Measurements from ENCODE around the gene CGREF1. TPM values are rescaled to one million over a fixed set of nuclear protein-coding genes. Genes with fewer than 3 reads are reported as not detected.

CGREF1 gene
- 1 to 10 TPM in 2 of 4 donors, under 1 TPM in 2; 0.68 to 1.4 (median 0.97) TPM for total RNA-seq
- polyA plus RNA-seq, result 1 to 10 TPM in 1 of 3 donors, not detected in 2; 2.6 TPM

- Histone ChIP-seq H3K27me3 (peaks cover 16 to 33% (median 23%) of the 10 kb centered on the region in 3 donors), H3K9me3 (no peaks in the 10 kb centered on the region), H3K4me3 (peak within 1 kb of the TSS in 3 of 4 donors; percentile 34 to 44 (median 39)), H3K27ac (no peak within 1 kb of the TSS), H3K36me3 (no peaks in the 10 kb centered on the region), H3K4me1 (peaks cover 0 to 18% (median 11%) of the 10 kb centered on the region in 4 donors)
- DNase-seq, result no peak
- intact Hi-C loops (cut with DNase I), result no loop called here
- no peak for TF ChIP-seq POLR2A (IDR thresholded peaks at IDR 0.05)
- TF ChIP-seq, protein P1, sequence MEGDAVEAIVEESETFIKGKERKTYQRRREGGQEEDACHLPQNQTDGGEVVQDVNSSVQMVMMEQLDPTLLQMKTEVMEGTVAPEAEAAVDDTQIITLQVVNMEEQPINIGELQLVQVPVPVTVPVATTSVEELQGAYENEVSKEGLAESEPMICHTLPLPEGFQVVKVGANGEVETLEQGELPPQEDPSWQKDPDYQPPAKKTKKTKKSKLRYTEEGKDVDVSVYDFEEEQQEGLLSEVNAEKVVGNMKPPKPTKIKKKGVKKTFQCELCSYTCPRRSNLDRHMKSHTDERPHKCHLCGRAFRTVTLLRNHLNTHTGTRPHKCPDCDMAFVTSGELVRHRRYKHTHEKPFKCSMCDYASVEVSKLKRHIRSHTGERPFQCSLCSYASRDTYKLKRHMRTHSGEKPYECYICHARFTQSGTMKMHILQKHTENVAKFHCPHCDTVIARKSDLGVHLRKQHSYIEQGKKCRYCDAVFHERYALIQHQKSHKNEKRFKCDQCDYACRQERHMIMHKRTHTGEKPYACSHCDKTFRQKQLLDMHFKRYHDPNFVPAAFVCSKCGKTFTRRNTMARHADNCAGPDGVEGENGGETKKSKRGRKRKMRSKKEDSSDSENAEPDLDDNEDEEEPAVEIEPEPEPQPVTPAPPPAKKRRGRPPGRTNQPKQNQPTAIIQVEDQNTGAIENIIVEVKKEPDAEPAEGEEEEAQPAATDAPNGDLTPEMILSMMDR (IDR thresholded peaks at IDR 0.05), result no peak
- TF ChIP-seq POLR2AphosphoS5 (IDR thresholded peaks at IDR 0.05), result no peak
- TF ChIP-seq EP300 (IDR thresholded peaks at IDR 0.05), result no peak
- WGBS, 2 donors, result 2 to 5% methylated on average over 84 of the region's 84 CpGs
These were observed at the start of gene CGREF1 for GRCh38 chr2:27118525-27119329. TSS of gene CGREF1 (minus strand) at chr2:27119128. CDS start at chr2:27104366, 14,762 bp downstream.

GRCh38 chr2:27164960-27165763, 46.2 kb upstream of the CGREF1 start:
- Histone ChIP-seq H3K27me3 (peaks cover 0 to 5% (median 0%) of the 10 kb centered on the region in 3 donors), H3K27ac (no peak overlapping the region), H3K9me3 (no peaks in the 10 kb centered on the region), H3K4me1 (no peaks in the 10 kb centered on the region), H3K4me3 (no peak overlapping the region), H3K36me3 (no peaks in the 10 kb centered on the region)
- intact Hi-C loops (cut with DNase I), result no loop called here
- no peak for DNase-seq
- WGBS, 2 donors, result 87 to 92% methylated on average over 8 of the region's 8 CpGs
- TF ChIP-seq EP300 (IDR thresholded peaks at IDR 0.05) (no peak), POLR2AphosphoS5 (IDR thresholded peaks at IDR 0.05) (no peak), POLR2A (IDR thresholded peaks at IDR 0.05) (no peak)
- TF ChIP-seq, protein P1 (IDR thresholded peaks at IDR 0.05), result no peak

GRCh38 chr2:27162151-27163121, 43.5 kb upstream of the CGREF1 start:
- intact Hi-C loops (cut with DNase I), result no loop called here
- no peaks in the 10 kb centered on the region for H3K36me3 ChIP-seq
- no peak for DNase-seq
- no peak for TF ChIP-seq POLR2AphosphoS5 (IDR thresholded peaks at IDR 0.05)
- TF ChIP-seq POLR2A (IDR thresholded peaks at IDR 0.05), result no peak
- TF ChIP-seq EP300 (IDR thresholded peaks at IDR 0.05), result no peak
- TF ChIP-seq, protein P1 (IDR thresholded peaks at IDR 0.05), result no peak
- WGBS, 2 donors, result 82 to 88% methylated on average over 15 of the region's 15 CpGs
- H3K4me1 ChIP-seq, result no peaks in the 10 kb centered on the region
- no peaks in the 10 kb centered on the region for H3K9me3 ChIP-seq
- no peak overlapping the region for H3K4me3 ChIP-seq
- peaks cover 0 to 5% (median 0%) of the 10 kb centered on the region in 3 donors for H3K27me3 ChIP-seq
- no peak overlapping the region for H3K27ac ChIP-seq

DNA sequence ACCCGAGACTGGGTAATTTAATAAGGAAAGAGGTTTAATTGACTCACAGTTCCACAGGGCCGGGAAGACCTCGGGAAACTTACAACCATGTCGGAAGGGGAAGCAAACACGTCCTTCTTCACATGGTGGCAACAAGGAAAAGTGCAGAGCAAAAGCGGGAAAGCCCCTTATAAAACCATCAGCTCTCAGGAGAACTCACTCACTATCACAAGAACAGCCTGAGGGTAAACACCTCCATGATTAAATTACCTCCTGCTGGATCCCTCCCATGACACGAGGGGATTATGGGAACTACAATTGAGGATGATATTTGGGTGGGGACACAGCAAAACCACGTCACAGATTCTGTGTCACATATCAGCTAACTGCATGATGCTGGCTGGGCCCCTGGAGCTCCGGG, 41.3 kb upstream of the CGREF1 start:
- H3K36me3 ChIP-seq, result no peaks in the 10 kb centered on the region
- no peak for DNase-seq
- WGBS, 2 donors, result 75 to 84% methylated on average over 9 of the region's 9 CpGs
- no peak overlapping the region for H3K4me3 ChIP-seq
- no peaks in the 10 kb centered on the region for H3K4me1 ChIP-seq
- TF ChIP-seq POLR2A (IDR thresholded peaks at IDR 0.05) (no peak), POLR2AphosphoS5 (IDR thresholded peaks at IDR 0.05) (no peak), EP300 (IDR thresholded peaks at IDR 0.05) (no peak)
- TF ChIP-seq, protein P1 (IDR thresholded peaks at IDR 0.05), result no peak
- H3K27me3 ChIP-seq, result peaks cover 0 to 5% (median 0%) of the 10 kb centered on the region in 3 donors
- no peaks in the 10 kb centered on the region for H3K9me3 ChIP-seq
- intact Hi-C loops (cut with DNase I), result no loop called here
- no peak overlapping the region for H3K27ac ChIP-seq

All from sigmoid colon (tissue), 7 donors.